HG02642 (cell line): ENCODE measurements around the gene PAPLN.

Experiments
- ATAC-seq: cut with Tn5 transposase; IDR thresholded peaks from one replicate; pipeline ENCODE4 v1.9.1; 2021; ENCODE audit warnings: mild to moderate bottlenecking; ENCODE audit not compliant: unreplicated experiment, poor library complexity

The PAPLN gene

GRCh38 chr14:73231981-73232851 lies 5.1 kb upstream of the PAPLN start:
- no peak for ATAC-seq

- ATAC-seq = no peak
These were observed 4.3 kb upstream of the PAPLN start for GRCh38 chr14:73232984-73233383.

GRCh38 chr14:73233564-73233963 lies 3.7 kb upstream of the PAPLN start:
- ATAC-seq = no peak

- no peak for ATAC-seq
These were observed 3.3 kb upstream of the PAPLN start for GRCh38 chr14:73234029-73234428.

GRCh38 chr14:73234586-73235394 lies 2.5 kb upstream of the PAPLN start:
- ATAC-seq = no peak

GRCh38 chr14:73235531-73236155 lies 1.7 kb upstream of the PAPLN start:
- no peak for ATAC-seq

- ATAC-seq = no peak
These were observed 1.1 kb upstream of the PAPLN start for GRCh38 chr14:73236157-73236556.

GRCh38 chr14:73236752-73237218 lies 521 bp upstream of the PAPLN start:
- ATAC-seq = no peak

GRCh38 chr14:73237786-73238423 lies 599 bp downstream of the PAPLN start:
- no peak for ATAC-seq

- ATAC-seq = no peak
These were observed 1.1 kb downstream of the PAPLN start for GRCh38 chr14:73238424-73238852.

GRCh38 chr14:73238941-73239340 lies 1.6 kb downstream of the PAPLN start:
- no peak for ATAC-seq

GRCh38 chr14:73239393-73240241 lies 2.3 kb downstream of the PAPLN start:
- ATAC-seq = no peak

GRCh38 chr14:73240816-73241480 lies 3.6 kb downstream of the PAPLN start:
- no peak for ATAC-seq

- no peak for ATAC-seq
These were observed 4.3 kb downstream of the PAPLN start for GRCh38 chr14:73241481-73242165.

- no peak for ATAC-seq
These were observed 5.1 kb downstream of the PAPLN start for GRCh38 chr14:73242357-73242901.

GRCh38 chr14:73243341-73243740 lies 6.0 kb downstream of the PAPLN start:
- ATAC-seq = no peak

GRCh38 chr14:73243748-73244147 lies 6.4 kb downstream of the PAPLN start:
- no peak for ATAC-seq
